GM23338 (cell line): ENCODE results near the gene ARMC9.

ENCODE experiments used
- CREB1 ChIP-seq: fragments of 250-450 bp; sonication (Bioruptor Pico); IDR thresholded peaks from 2 replicates; pipeline ENCODE4 v1.5.0; 2020; ENCODE audit warnings: low read depth, mild to moderate bottlenecking, moderate library complexity
- CTCF ChIP-seq, 2 experiments: fragments of 200-600 bp in 1 of 2; sonication (generic) in 1 of 2; conservative IDR thresholded peaks; 2 replicates each; pipeline versions ENCODE4 v1.5.1 to v1.6.1; 2016 to 2017; ENCODE audit warnings: antibody characterized with exemption in 2 of 2, low read depth in 2 of 2, mild to moderate bottlenecking in 2 of 2, moderate library complexity in 1 of 2
- ETS1 ChIP-seq: IDR thresholded peaks from 2 replicates; pipeline ENCODE4 v1.6.1; 2016; ENCODE audit warnings: antibody characterized with exemption
- EZH2 ChIP-seq: fragments of 200-600 bp; sonication (generic); IDR thresholded peaks from one replicate; pipeline ENCODE4 v1.8.0; 2017; ENCODE audit warnings: antibody characterized with exemption, mild to moderate bottlenecking, low read depth; ENCODE audit not compliant: unreplicated experiment
- EZH2phosphoT487 ChIP-seq: fragments of 200-600 bp; sonication (generic); IDR thresholded peaks from one replicate; pipeline ENCODE4 v1.8.1; 2018; ENCODE audit warnings: antibody characterized with exemption; ENCODE audit not compliant: unreplicated experiment
- JUNB ChIP-seq: IDR thresholded peaks from one replicate; pipeline ENCODE4 v1.6.1; 2016; ENCODE audit warnings: antibody characterized with exemption; ENCODE audit not compliant: unreplicated experiment
- NANOG ChIP-seq: IDR thresholded peaks from 2 replicates; pipeline ENCODE4 v1.6.1; 2016; ENCODE audit warnings: antibody characterized with exemption, borderline replicate concordance
- POLR2AphosphoS5 ChIP-seq: IDR thresholded peaks from 2 replicates; pipeline ENCODE4 v1.6.1; 2016; ENCODE audit warnings: antibody characterized with exemption, low read depth
- REST ChIP-seq: IDR thresholded peaks from one replicate; pipeline ENCODE4 v1.6.1; 2018; ENCODE audit warnings: antibody characterized with exemption; ENCODE audit not compliant: unreplicated experiment
- STAT1 ChIP-seq: IDR thresholded peaks from one replicate; pipeline ENCODE4 v1.6.1; 2016; ENCODE audit warnings: antibody characterized with exemption; ENCODE audit not compliant: unreplicated experiment
- ZNF114 ChIP-seq: fragments of 250-450 bp; sonication (Bioruptor Pico); IDR thresholded peaks from 2 replicates; pipeline ENCODE4 v1.5.0; 2020; ENCODE audit warnings: mild to moderate bottlenecking, moderate library complexity
- ZNF331 ChIP-seq: fragments of 250-450 bp; sonication (Bioruptor Pico); IDR thresholded peaks from 2 replicates; pipeline ENCODE4 v1.5.0; 2020; ENCODE audit warnings: low read depth, mild to moderate bottlenecking, moderate library complexity
- ZNF462 ChIP-seq: fragments of 250-450 bp; sonication (Bioruptor Pico); IDR thresholded peaks from 2 replicates; pipeline ENCODE4 v1.5.0; 2020; ENCODE audit warnings: mild to moderate bottlenecking, moderate library complexity

- no peak for TF ChIP-seq CTCF (conservative IDR thresholded peaks at IDR 0.05; ENCODE audit: low read depth in 2 of 2)
- no peak for TF ChIP-seq EZH2phosphoT487
- no peak for TF ChIP-seq EZH2
- no peak for TF ChIP-seq POLR2AphosphoS5
- TF ChIP-seq CREB1 (CRISPR knock-in tag) = no peak
- TF ChIP-seq REST = no peak
- TF ChIP-seq JUNB = no peak
- no peak for TF ChIP-seq ZNF462 (CRISPR knock-in tag)
- TF ChIP-seq ZNF331 = no peak
- no peak for TF ChIP-seq NANOG
- no peak for TF ChIP-seq ETS1
- no peak for TF ChIP-seq ZNF114 (CRISPR knock-in tag)
- no peak for TF ChIP-seq STAT1
Observed at GRCh38 chr2:231287696-231288095, 89.3 kb downstream of the ARMC9 start.
